Neural cell (in vitro differentiated cells): ENCODE results near the gene THUMPD3. TPM values are rescaled to one million over a fixed set of nuclear protein-coding genes. Genes with fewer than 3 reads are reported as not detected.
A peak's percentile ranks its signal among the peaks of the same experiment; 100 is the strongest.

Source experiments
- H2AFZ ChIP-seq: fragments of 200-600, 300-800 bp; sonication (generic), shearing (Covaris generic); 2 replicates; pipeline ENCODE4 v1.6.0; 2014; ENCODE audit warnings: low read depth, mild to moderate bottlenecking, antibody characterized with exemption, low read length, moderate library complexity
- H3F3A ChIP-seq: fragments of 200-600 bp; shearing (Covaris generic); 2 replicates; pipeline ENCODE4 v1.6.1; 2016; ENCODE audit warnings: mild to moderate bottlenecking, moderate library complexity, mixed read lengths, antibody characterized with exemption, low read length; ENCODE audit not compliant: insufficient read depth, poor library complexity, severe bottlenecking
- H3K27ac ChIP-seq: fragments of 200-600, 300-800 bp; sonication (generic), shearing (Covaris generic); 2 replicates; pipeline ENCODE4 v1.5.1; 2014; ENCODE audit warnings: mild to moderate bottlenecking, low read length, moderate library complexity
- H3K27me3 ChIP-seq: fragments of 300-800, 200-600 bp; sonication (generic), shearing (Covaris generic); 2 replicates; pipeline ENCODE4 v1.6.0; 2014; ENCODE audit warnings: mild to moderate bottlenecking, low read depth, low read length, moderate library complexity; ENCODE audit not compliant: insufficient read depth
- H3K36me3 ChIP-seq: fragments of 300-800, 200-600 bp; sonication (generic), shearing (Covaris generic); 2 replicates; pipeline ENCODE4 v1.5.1; 2014; ENCODE audit warnings: mild to moderate bottlenecking, antibody characterized with exemption, low read length, moderate library complexity; ENCODE audit not compliant: insufficient read depth
- H3K4me2 ChIP-seq: fragments of 300-800, 200-600 bp; sonication (generic), shearing (Covaris generic); 2 replicates; pipeline ENCODE4 v1.6.0; 2014; ENCODE audit warnings: mild to moderate bottlenecking, low read length
- H3K4me3 ChIP-seq: fragments of 300-800, 200-600 bp; sonication (generic), shearing (Covaris generic); 2 replicates; pipeline ENCODE4 v1.5.1; 2014; ENCODE audit warnings: mild to moderate bottlenecking, low read length, moderate library complexity
- H3K79me2 ChIP-seq: fragments of 200-600 bp; shearing (Covaris generic); replicated peaks from 2 replicates; pipeline ENCODE4 v1.6.0; 2014; ENCODE audit warnings: mild to moderate bottlenecking, low read length, moderate library complexity; ENCODE audit not compliant: insufficient read depth
- H3K9ac ChIP-seq: fragments of 300-800, 200-600 bp; sonication (generic), shearing (Covaris generic); 2 replicates; pipeline ENCODE4 v1.6.1; 2016; ENCODE audit warnings: mild to moderate bottlenecking, low read length, mixed read lengths
- H3K9me2 ChIP-seq: fragments of 200-600 bp; shearing (Covaris generic); 2 replicates; pipeline ENCODE4 v1.6.1; 2016; ENCODE audit warnings: mild to moderate bottlenecking, low read length, mixed read lengths; ENCODE audit not compliant: insufficient read depth
- H3K9me3 ChIP-seq: fragments of 200-600, 300-800 bp; sonication (generic), shearing (Covaris generic); 2 replicates; pipeline ENCODE4 v1.6.1; 2016; ENCODE audit warnings: mild to moderate bottlenecking, mixed run types, low read length, moderate library complexity, mixed read lengths
- H4K20me1 ChIP-seq: fragments of 200-600 bp; shearing (Covaris generic); 2 replicates; pipeline ENCODE4 v1.6.1; 2016; ENCODE audit warnings: mild to moderate bottlenecking, mixed run types; ENCODE audit not compliant: insufficient read depth
- CTCF ChIP-seq: fragments of 450-650 bp; IDR thresholded peaks from 2 replicates; pipeline ENCODE4 v1.5.1; 2014; ENCODE audit warnings: antibody characterized with exemption, mild to moderate bottlenecking, moderate library complexity; ENCODE audit not compliant: poor library complexity, severe bottlenecking
- EP300 ChIP-seq: fragments of 450-650 bp; conservative IDR thresholded peaks from 2 replicates; pipeline ENCODE4 v1.6.1; 2014; ENCODE audit warnings: antibody characterized with exemption, mild to moderate bottlenecking, moderate library complexity; ENCODE audit not compliant: poor library complexity, severe bottlenecking
- EZH2 ChIP-seq: fragments of 200-600, 300-800 bp; shearing (Covaris generic), sonication (generic); IDR thresholded peaks from 2 replicates; pipeline ENCODE4 v1.6.1; 2014; ENCODE audit warnings: antibody characterized with exemption, low read length, borderline replicate concordance, mild to moderate bottlenecking; ENCODE audit not compliant: insufficient read depth, poor library complexity, severe bottlenecking
- MXI1 ChIP-seq: fragments of 450-650 bp; conservative IDR thresholded peaks from 2 replicates; pipeline ENCODE4 v1.6.1; 2014; ENCODE audit warnings: antibody characterized with exemption, mild to moderate bottlenecking; ENCODE audit not compliant: poor library complexity, severe bottlenecking
- POLR2AphosphoS5 ChIP-seq: IDR thresholded peaks from 2 replicates; pipeline ENCODE4 v1.6.1; 2012
- RAD21 ChIP-seq: fragments of 450-650 bp; conservative IDR thresholded peaks from 2 replicates; pipeline ENCODE4 v1.6.1; 2014; ENCODE audit warnings: antibody characterized with exemption, mild to moderate bottlenecking, moderate library complexity
- REST ChIP-seq: IDR thresholded peaks from 2 replicates; pipeline ENCODE4 v1.6.1; 2012; ENCODE audit warnings: borderline replicate concordance
- SMC3 ChIP-seq: fragments of 450-650 bp; conservative IDR thresholded peaks from 2 replicates; pipeline ENCODE4 v1.6.1; 2014; ENCODE audit warnings: antibody characterized with exemption, mild to moderate bottlenecking, moderate library complexity; ENCODE audit not compliant: poor library complexity
- TAF1 ChIP-seq: IDR thresholded peaks from 2 replicates; pipeline ENCODE4 v1.6.1; 2012; ENCODE audit warnings: low read depth
- polyA plus RNA-seq: library from polyadenylated mRNA; depleted of rRNA; stranded (reverse); fragments of >200 nt; gene quantifications from 2 replicates; pipeline ENCODE4 v1.2.3, GENCODE V29; 2014

THUMPD3 gene
- polyA plus RNA-seq, 1 donor from 2014 or later = 32.6 TPM

- Histone ChIP-seq H3K4me3 (no peak overlapping the region), H3F3A (no peaks in the 10 kb centered on the region), H3K27me3 (no peaks in the 10 kb centered on the region), H3K9me2 (no peaks in the 10 kb centered on the region), H3K27ac (no peak overlapping the region), H3K4me2 (no peak overlapping the region), H4K20me1 (no peaks in the 10 kb centered on the region), H3K9me3 (no peaks in the 10 kb centered on the region), H3K36me3 (no peaks in the 10 kb centered on the region), H2AFZ (no peak overlapping the region), H3K79me2 (no peaks in the 10 kb centered on the region), H3K9ac (no peak overlapping the region)
- no peak for TF ChIP-seq EP300
- peak; percentile 93 for TF ChIP-seq CTCF
- TF ChIP-seq EZH2 = no peak
- no peak for TF ChIP-seq MXI1
- peak; percentile 90 for TF ChIP-seq RAD21
- no peak for TF ChIP-seq REST
- TF ChIP-seq SMC3 = peak; percentile 87
- no peak for TF ChIP-seq POLR2AphosphoS5
- TF ChIP-seq TAF1 = no peak
Measured at GRCh38 chr3:9352917-9353752, 9.7 kb upstream of the THUMPD3 start.

GRCh38 chr3:9361691-9362388 lies 1.0 kb upstream of the THUMPD3 start:
- H3F3A ChIP-seq = no peaks in the 10 kb centered on the region
- no peaks in the 10 kb centered on the region for H3K9me3 ChIP-seq
- H3K36me3 ChIP-seq = no peaks in the 10 kb centered on the region
- TF ChIP-seq EP300 (no peak), TAF1 (no peak), MXI1 (no peak), POLR2AphosphoS5 (no peak), CTCF (no peak), SMC3 (no peak), EZH2 (no peak), REST (no peak), RAD21 (no peak)
- H4K20me1 ChIP-seq = no peaks in the 10 kb centered on the region
- H3K4me2 ChIP-seq = peak overlapping the region; percentile 83
- peak overlapping the region; percentile 69 for H3K4me3 ChIP-seq
- H2AFZ ChIP-seq = no peak overlapping the region
- H3K9me2 ChIP-seq = no peaks in the 10 kb centered on the region
- no peak overlapping the region for H3K27ac ChIP-seq
- no peak overlapping the region for H3K9ac ChIP-seq
- H3K79me2 ChIP-seq = peaks cover 7% of the 10 kb centered on the region
- H3K27me3 ChIP-seq = no peaks in the 10 kb centered on the region
